GM12864 (cell line): ENCODE results near the gene MAP6.

Experiments
- DNase-seq: peaks from one replicate; pipeline ENCODE4 v3.0.0-alpha.2; 2011; ENCODE audit warnings: low read depth
- H3K4me3 ChIP-seq: 2 replicates; pipeline ENCODE4 v1.5.1; 2011; ENCODE audit warnings: mild to moderate bottlenecking, low read depth, low read length, control low read depth
- CTCF ChIP-seq: IDR thresholded peaks from 2 replicates; pipeline ENCODE4 v1.5.1; 2011; ENCODE audit warnings: low read depth, mild to moderate bottlenecking, moderate library complexity, low read length, control low read depth, inconsistent platforms; ENCODE audit errors: missing control alignments

MAP6 gene

GRCh38 chr11:75594211-75594610, 74.6 kb downstream of the MAP6 start:
- TF ChIP-seq CTCF: no peak
- no peak overlapping the region for H3K4me3 ChIP-seq
- DNase-seq: no peak

- H3K4me3 ChIP-seq: no peak overlapping the region
- TF ChIP-seq CTCF: no peak
- DNase-seq: no peak
These were observed 75.4 kb downstream of the MAP6 start for GRCh38 chr11:75593286-75593915.

GRCh38 chr11:75592715-75593114, 76.1 kb downstream of the MAP6 start:
- no peak overlapping the region for H3K4me3 ChIP-seq
- TF ChIP-seq CTCF: no peak
- no peak for DNase-seq

DNA sequence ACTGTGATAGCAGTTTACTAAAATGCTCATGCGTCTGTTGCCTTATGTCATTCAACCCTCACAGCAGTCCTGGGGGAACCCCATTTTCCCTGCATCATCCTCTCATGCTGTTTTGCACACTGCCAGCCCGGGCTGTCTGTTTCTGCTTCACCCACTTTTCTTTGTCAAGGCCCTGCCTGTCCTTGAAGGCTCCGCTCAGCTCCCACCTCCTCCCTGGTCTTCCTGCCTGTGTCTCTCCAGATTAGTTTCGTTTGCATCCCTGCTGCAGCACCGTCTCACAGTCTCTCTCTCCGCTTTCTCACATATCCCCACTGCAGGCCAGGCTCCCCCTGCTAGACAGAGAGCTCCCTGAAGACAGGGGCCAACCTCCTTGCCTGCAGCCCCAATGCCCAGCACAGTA, 76.9 kb downstream of the MAP6 start:
- TF ChIP-seq CTCF: no peak
- H3K4me3 ChIP-seq: no peak overlapping the region
- DNase-seq: no peak

GRCh38 chr11:75591371-75591770, 77.5 kb downstream of the MAP6 start:
- no peak for TF ChIP-seq CTCF
- no peak overlapping the region for H3K4me3 ChIP-seq
- DNase-seq: no peak

DNA sequence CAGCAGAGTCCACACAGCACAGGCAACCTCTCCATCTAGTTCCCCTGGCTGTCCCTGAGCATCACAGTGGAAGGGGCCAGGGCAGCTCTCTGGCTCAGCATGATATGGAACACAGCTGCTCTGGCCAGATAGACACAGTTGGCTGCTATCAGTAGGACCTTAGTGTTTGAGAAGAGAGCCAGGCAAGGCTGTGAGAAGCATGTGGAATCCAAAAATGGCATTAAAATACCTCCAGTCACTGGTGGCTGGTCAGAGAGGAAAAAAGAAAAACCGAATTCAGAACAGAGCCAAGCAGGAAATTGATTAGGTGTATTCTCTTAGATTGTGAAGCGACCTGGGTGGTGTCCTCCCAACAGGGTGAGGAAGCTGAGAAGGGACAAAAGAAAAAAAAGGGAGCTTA, 78.9 kb downstream of the MAP6 start:
- no peak for TF ChIP-seq CTCF
- no peak for DNase-seq
- no peak overlapping the region for H3K4me3 ChIP-seq

DNA sequence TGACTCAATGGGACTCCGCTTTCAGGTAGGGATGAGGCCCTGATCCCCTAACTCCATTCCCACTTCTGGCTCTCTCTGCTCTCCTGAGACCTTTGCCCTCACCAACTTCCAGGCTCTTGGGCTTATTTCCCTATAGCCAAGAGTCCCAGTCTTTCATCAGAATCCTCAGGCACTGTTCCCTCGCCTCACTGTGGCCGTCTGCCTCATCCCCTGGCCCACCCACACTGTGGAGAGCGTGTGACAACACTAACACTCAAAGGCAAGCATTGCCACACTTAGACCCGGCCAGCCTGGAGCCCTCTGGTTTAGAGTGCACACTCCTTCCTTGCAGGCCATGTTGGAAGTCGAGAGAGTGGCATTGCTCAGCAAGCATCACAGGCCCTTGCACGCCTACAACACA, 79.8 kb downstream of the MAP6 start:
- no peak for DNase-seq
- no peak for TF ChIP-seq CTCF
- H3K4me3 ChIP-seq: no peak overlapping the region
